Panc1 (cell line): ENCODE results near the gene XXYLT1. TPM values are rescaled to one million over a fixed set of nuclear protein-coding genes. Genes with fewer than 3 reads are reported as not detected.

ENCODE experiments used
- ATAC-seq: fragments of 200-7000 bp; cut with Tn5 transposase; 2 replicates; pipeline ENCODE4 v1.9.1; 2020; ENCODE audit warnings: mild to moderate bottlenecking, moderate library complexity
- BruUV-seq: library from RNA; stranded (reverse); fragments of 400-500 nt; replicated peaks from 2 replicates; lab custom pipeline; 2021; lab: Mats Ljungman, UMichigan
- CTCF ChIA-PET: fragments of 300-600 bp; sonication (Branson Sonifier 250); formaldehyde crosslinking; loops from one replicate; lab custom pipeline; 2022; ENCODE audit warnings: antibody characterized with exemption; lab: Charles Lee
- POLR2A ChIA-PET: fragments of 300-600 bp; sonication (Branson Sonifier 250); formaldehyde crosslinking; loops from one replicate; lab custom pipeline; 2022; ENCODE audit warnings: antibody characterized with exemption; lab: Charles Lee
- DNase-seq: peaks from one replicate; pipeline ENCODE4 v3.0.0-alpha.2; 2010; ENCODE audit warnings: low read depth, low spot score
- H3K27ac ChIP-seq: 2 replicates; pipeline ENCODE4 v1.5.1; 2011; ENCODE audit warnings: mild to moderate bottlenecking, low read length, inconsistent platforms
- H3K27me3 ChIP-seq: fragments of 200-500 bp; sonication (Bioruptor generic); 2 replicates; pipeline ENCODE4 v1.6.0; 2014; ENCODE audit warnings: low read length, inconsistent platforms; ENCODE audit not compliant: control insufficient read depth, insufficient read depth
- H3K36me3 ChIP-seq: fragments of 200-500 bp; sonication (Bioruptor generic); 2 replicates; pipeline ENCODE4 v1.5.1; 2014; ENCODE audit warnings: inconsistent platforms, mild to moderate bottlenecking, low read length, moderate library complexity; ENCODE audit not compliant: control insufficient read depth, insufficient read depth
- H3K4me1 ChIP-seq: 2 replicates; pipeline ENCODE4 v1.5.1; 2011; ENCODE audit warnings: inconsistent platforms, mild to moderate bottlenecking, low read length, moderate library complexity; ENCODE audit not compliant: control insufficient read depth, insufficient read depth
- H3K4me3 ChIP-seq, 2 experiments: 2 replicates each; pipeline ENCODE4 v1.5.1; 2011 to 2012; ENCODE audit warnings: low read depth in 2 of 2, low read length in 2 of 2, mild to moderate bottlenecking in 2 of 2, inconsistent platforms in 1 of 2, moderate library complexity in 1 of 2
- H3K9me3 ChIP-seq: fragments of 200-500 bp; sonication (Bioruptor generic); 2 replicates; pipeline ENCODE4 v1.5.1; 2014; ENCODE audit warnings: low read depth, mild to moderate bottlenecking, inconsistent platforms, low read length, moderate library complexity; ENCODE audit not compliant: control insufficient read depth, insufficient read depth
- CTCF ChIP-seq: fragments of 450-650 bp; IDR thresholded peaks from 2 replicates; pipeline ENCODE4 v1.5.1; 2017; ENCODE audit warnings: mild to moderate bottlenecking
- POLR2AphosphoS5 ChIP-seq: IDR thresholded peaks from 2 replicates; pipeline ENCODE4 v1.6.1; 2012; ENCODE audit warnings: mild to moderate bottlenecking, low read depth, low read length, moderate library complexity
- REST ChIP-seq, 2 experiments: IDR thresholded peaks; 2 replicates each; pipeline ENCODE4 v1.6.1; 2011 to 2012; ENCODE audit warnings: low read depth in 2 of 2, control low read depth in 1 of 2, low read length in 1 of 2, mild to moderate bottlenecking in 1 of 2, moderate library complexity in 1 of 2; ENCODE audit not compliant: insufficient read depth in 1 of 2
- SIN3A ChIP-seq: IDR thresholded peaks from 2 replicates; pipeline ENCODE4 v1.6.1; 2012; ENCODE audit warnings: low read depth, mild to moderate bottlenecking, low read length, moderate library complexity, borderline replicate concordance; ENCODE audit not compliant: insufficient read depth
- TCF7L2 ChIP-seq: IDR thresholded peaks from 2 replicates; pipeline ENCODE4 v1.6.1; 2011; ENCODE audit warnings: mild to moderate bottlenecking, low read depth, low read length, inconsistent platforms
- in situ Hi-C: cut with HindIII; loops from 2 replicates; pipeline ENCODE4 v1.10.0; 2016; ENCODE audit warnings: low sequenced_read_pairs, low pct_unique_long_range_greater_than_20kb
- intact Hi-C: fragments of 100-400 bp; cut with micrococcal nuclease; formaldehyde crosslinking; loops from one replicate; pipeline ENCODE4 v1.10.0; 2022; ENCODE audit not compliant: unreplicated experiment
- total RNA-seq: library from RNA; stranded (reverse); gene quantifications from one replicate; pipeline ENCODE4 v1.2.1, GENCODE V29; 2021; ENCODE audit not compliant: unreplicated experiment

Gene XXYLT1
- total RNA-seq, 1 experiment from 2014 or later, result 26.0 TPM

- Histone ChIP-seq H3K27me3 (no peaks in the 10 kb centered on the region), H3K4me1 (no peaks in the 10 kb centered on the region), H3K27ac (no peak overlapping the region), H3K9me3 (no peaks in the 10 kb centered on the region), H3K4me3 (no peak overlapping the region), H3K36me3 (no peaks in the 10 kb centered on the region)
- no peak for ATAC-seq
- no peak for TF ChIP-seq TCF7L2
- no peak for TF ChIP-seq POLR2AphosphoS5
- TF ChIP-seq CTCF, result no peak
- no peak for TF ChIP-seq SIN3A
- CTCF ChIA-PET, result no interaction called here
- BruUV-seq, result no TSS peak
- POLR2A ChIA-PET, result no interaction called here
- DNase-seq, result no peak
- intact Hi-C loops, result no loop called here
- in situ Hi-C loops, result no loop called here
These were observed 212.0 kb downstream of the XXYLT1 start for GRCh38 chr3:195059006-195059350.

- in situ Hi-C loops, result no loop called here
- POLR2A ChIA-PET, result no interaction called here
- no peaks in the 10 kb centered on the region for H3K4me1 ChIP-seq
- no peak for DNase-seq
- no TSS peak for BruUV-seq
- no peak overlapping the region for H3K27ac ChIP-seq
- H3K36me3 ChIP-seq, result no peaks in the 10 kb centered on the region
- TF ChIP-seq POLR2AphosphoS5, result no peak
- TF ChIP-seq SIN3A, result no peak
- TF ChIP-seq REST (IDR thresholded peaks at IDR 0.05; ENCODE audit: insufficient read depth in 1 of 2, low read depth in 2 of 2, low read length in 1 of 2), result no peak
- TF ChIP-seq CTCF, result no peak
- no peak for TF ChIP-seq TCF7L2
- CTCF ChIA-PET, result no interaction called here
- no peak overlapping the region for H3K4me3 ChIP-seq
- no peaks in the 10 kb centered on the region for H3K9me3 ChIP-seq
- no peak for ATAC-seq
- no peaks in the 10 kb centered on the region for H3K27me3 ChIP-seq
- intact Hi-C loops, result no loop called here
These were observed 212.5 kb downstream of the XXYLT1 start for GRCh38 chr3:195058336-195059005.
